Measurements from ENCODE around the gene LGALS1.
"Not testable (repeated sequence)": the region's sequence is repeated elsewhere in the genome, so short reads cannot be mapped to it uniquely, and the experiment has no call there.

Gene LGALS1

GRCh38 chr22:37710675-37711074 is 35.2 kb downstream of the LGALS1 start:
- FAIRE-seq: no peak
- no peak for DNase-seq (ENCODE audit: extremely low spot score, insufficient read length, low read depth)

- DNase-seq (ENCODE audit: extremely low spot score, insufficient read length, low read depth): no peak
- FAIRE-seq: no peak
Measured at GRCh38 chr22:37711490-37711889, 36.1 kb downstream of the LGALS1 start.

- no peak for DNase-seq (ENCODE audit: extremely low spot score, insufficient read length, low read depth)
Measured at GRCh38 chr22:37713761-37714160, 38.3 kb downstream of the LGALS1 start.

GRCh38 chr22:37714634-37715033 is 39.2 kb downstream of the LGALS1 start:
- DNase-seq (ENCODE audit: extremely low spot score, insufficient read length, low read depth) (no peak), FAIRE-seq (no peak)

More at GRCh38 chr22:37713761-37714160, 38.3 kb downstream of the LGALS1 start:
- FAIRE-seq: no peak

GRCh38 chr22:37715760-37716159 is 40.3 kb downstream of the LGALS1 start:
- DNase-seq (ENCODE audit: extremely low spot score, insufficient read length, low read depth) (no peak), FAIRE-seq (no peak)

GRCh38 chr22:37716708-37717107 is 41.3 kb downstream of the LGALS1 start:
- FAIRE-seq (no peak), DNase-seq (ENCODE audit: extremely low spot score, insufficient read length, low read depth) (no peak)

- DNase-seq (ENCODE audit: extremely low spot score, insufficient read length, low read depth); FAIRE-seq: not testable (repeated sequence)
Measured at GRCh38 chr22:37717235-37717634, 41.8 kb downstream of the LGALS1 start.

- not testable (repeated sequence) for FAIRE-seq; DNase-seq (ENCODE audit: extremely low spot score, insufficient read length, low read depth)
Measured at GRCh38 chr22:37717746-37718305, 42.4 kb downstream of the LGALS1 start.

GRCh38 chr22:37725551-37726240 is 50.3 kb downstream of the LGALS1 start:
- FAIRE-seq: no peak
- no peak for DNase-seq (ENCODE audit: extremely low spot score, insufficient read length, low read depth)

GRCh38 chr22:37726241-37726887 is 50.9 kb downstream of the LGALS1 start:
- DNase-seq (ENCODE audit: extremely low spot score, insufficient read length, low read depth) (no peak), FAIRE-seq (no peak)

GRCh38 chr22:37728620-37729019 is 53.2 kb downstream of the LGALS1 start:
- no peak for FAIRE-seq
- no peak for DNase-seq (ENCODE audit: extremely low spot score, insufficient read length, low read depth)
